GM21381 (cell line): ENCODE results near the gene ATP2C2.

ENCODE experiments used
- ATAC-seq: cut with Tn5 transposase; IDR thresholded peaks from one replicate; pipeline ENCODE4 v1.9.1; 2021; ENCODE audit warnings: mild to moderate bottlenecking, moderate library complexity; ENCODE audit not compliant: unreplicated experiment

ATP2C2 gene

DNA sequence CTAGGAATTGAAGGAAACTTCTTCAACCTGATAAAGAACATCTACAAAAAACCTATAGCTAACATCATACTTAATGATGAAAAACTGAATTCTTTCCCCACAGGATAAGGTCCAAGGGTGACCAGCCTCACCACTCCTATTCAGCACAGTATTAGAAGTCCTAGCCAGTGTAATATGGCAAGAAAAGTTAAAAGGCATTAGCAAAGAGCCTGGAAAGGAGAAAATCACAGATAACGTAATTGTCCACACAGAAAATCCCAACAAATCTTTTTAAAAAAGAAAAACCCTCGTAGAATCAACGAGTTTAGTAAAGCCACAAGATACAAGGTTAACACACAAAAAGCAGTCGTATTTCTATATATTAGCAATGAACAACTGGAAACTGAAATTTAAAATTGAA, 98.4 kb downstream of the ATP2C2 start:
- ATAC-seq: no peak

DNA sequence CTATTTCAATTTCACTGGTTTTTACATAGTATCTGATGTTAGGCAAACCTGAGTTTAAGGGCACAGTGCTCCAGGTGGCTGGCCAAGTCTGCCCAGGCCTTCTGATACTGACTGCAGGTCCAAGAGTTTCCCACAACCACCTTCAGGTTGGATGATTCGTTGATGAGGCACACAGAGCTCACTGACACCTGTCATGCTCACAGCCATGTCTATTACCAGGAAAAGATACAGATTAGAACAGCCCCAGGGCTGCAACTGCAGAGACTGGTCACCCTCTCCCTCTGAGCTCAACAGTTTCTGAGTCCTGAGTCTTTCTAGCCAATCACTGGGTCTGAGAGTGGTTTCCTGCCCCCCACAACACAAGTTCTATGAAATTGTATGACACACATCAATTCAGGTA, 98.9 kb downstream of the ATP2C2 start:
- no peak for ATAC-seq

DNA sequence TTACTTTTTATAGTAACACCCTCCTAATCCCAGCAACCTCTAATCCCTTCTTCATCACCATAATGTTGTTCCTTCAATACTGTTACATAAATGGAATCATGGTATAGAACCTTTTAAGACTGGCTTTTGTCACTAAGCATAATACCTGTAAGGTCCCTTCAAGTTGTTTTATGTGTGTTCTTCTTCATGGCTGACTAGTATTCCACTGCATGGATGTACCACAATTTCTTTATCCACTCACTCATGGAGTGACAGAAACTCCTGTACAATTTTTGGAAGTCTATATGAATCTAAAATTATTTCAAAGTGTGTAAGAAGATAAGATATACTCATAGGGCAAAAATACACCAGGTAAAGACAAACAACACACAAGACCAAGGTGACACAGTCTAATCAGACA, 99.4 kb downstream of the ATP2C2 start:
- ATAC-seq: no peak

DNA sequence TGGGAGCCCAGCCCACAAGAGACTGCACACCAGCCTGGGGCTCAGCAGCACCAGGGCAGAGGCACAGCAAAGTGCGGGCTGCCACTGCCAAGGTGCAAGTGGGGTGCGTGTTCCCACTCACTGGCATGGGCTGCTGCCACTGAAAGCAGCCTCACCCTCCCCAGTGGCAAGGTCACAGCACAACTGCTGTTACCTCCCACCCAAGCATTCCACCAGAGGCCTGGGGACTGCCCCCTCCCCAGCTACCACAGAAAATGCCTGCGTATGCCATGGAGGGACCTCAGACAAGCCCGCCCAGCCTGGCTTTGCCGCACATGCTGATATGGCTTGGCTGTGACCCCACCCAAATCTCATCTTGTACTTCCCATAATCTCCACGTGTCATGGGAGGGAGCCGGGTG, 103.0 kb downstream of the ATP2C2 start:
- ATAC-seq: no peak

DNA sequence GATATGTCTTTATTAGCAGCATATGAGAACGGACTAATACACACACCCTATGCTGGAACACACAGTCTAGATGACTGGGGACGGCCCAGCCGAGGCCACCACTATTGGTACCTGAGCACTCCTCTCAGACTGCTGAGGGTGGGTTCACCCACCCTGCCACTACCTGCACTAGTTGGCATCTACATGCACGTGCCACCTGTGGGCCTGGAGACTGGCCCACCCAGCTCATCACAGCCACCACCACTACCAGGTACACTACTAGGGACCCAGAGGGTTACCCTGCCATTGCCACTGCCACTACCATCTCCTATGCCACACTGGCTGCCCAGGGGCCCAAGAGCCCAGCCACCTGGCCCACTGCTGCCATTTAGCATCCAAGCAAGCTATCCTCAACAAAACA, 103.6 kb downstream of the ATP2C2 start:
- ATAC-seq: no peak

DNA sequence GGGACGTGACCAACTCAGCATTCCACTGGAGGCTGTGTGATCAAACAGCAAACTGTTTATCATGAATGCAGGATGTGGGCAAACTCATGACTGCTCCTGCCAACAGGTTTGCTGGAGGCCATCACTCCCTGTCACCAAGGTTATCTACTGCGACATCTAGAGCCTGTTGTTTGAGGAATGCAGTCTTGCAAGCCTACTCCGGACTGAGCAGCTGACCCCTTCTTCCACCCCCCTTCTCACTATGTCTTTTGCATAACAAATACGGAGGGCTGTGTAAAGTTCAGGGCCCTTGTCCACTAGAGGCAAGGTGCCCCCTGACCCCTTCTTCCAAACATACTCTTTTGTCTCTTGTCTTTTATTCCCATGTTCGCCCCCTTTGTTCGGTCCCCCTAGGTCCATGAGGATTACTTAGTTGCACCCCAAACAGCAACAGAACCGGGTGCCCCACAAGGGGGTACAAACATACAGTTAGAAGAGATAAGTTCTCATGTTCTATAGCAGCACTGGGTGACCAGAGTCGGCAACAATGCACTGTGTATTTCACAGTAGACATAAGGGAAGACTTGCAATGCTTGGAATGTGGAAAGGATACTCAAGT, 107.4 kb downstream of the ATP2C2 start:
- ATAC-seq: no peak

DNA sequence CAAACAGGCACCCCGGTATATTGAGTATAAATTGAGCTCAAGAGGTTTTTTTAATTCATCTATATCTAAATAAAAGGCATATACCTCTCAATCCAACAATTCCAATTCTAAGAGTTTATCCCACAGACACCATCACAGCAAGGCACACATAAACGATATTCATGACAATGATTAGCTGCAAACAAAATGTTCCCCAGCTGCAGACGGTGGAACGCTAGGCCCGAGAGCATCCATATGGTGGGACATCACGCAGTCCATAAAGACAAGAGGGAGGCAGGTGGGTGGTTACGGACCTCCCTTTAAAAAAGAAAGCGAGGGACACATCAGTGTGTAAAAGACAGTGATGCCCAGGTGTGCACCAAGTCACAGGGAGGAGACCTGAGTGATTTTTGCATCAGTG, 108.1 kb downstream of the ATP2C2 start:
- no peak for ATAC-seq

DNA sequence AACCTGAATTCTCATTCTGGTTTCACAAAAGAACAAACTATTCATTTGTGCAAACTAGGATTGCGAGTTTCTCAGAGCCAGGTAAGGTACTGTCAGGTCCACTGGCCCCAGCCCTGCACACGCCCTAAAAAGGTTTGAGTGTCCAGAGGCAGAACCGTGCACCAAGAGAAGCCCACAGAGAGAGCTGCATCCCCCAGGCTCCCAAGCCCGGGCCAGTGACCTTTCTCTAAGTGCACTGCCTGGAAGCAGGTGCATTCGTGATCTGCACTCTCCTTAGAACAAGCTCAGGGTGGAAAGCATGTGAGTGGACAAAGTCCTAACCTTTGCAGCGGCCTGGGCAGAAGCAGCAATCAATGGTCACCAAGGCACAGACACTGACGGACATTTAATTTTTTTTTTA, 109.3 kb downstream of the ATP2C2 start:
- ATAC-seq: no peak

DNA sequence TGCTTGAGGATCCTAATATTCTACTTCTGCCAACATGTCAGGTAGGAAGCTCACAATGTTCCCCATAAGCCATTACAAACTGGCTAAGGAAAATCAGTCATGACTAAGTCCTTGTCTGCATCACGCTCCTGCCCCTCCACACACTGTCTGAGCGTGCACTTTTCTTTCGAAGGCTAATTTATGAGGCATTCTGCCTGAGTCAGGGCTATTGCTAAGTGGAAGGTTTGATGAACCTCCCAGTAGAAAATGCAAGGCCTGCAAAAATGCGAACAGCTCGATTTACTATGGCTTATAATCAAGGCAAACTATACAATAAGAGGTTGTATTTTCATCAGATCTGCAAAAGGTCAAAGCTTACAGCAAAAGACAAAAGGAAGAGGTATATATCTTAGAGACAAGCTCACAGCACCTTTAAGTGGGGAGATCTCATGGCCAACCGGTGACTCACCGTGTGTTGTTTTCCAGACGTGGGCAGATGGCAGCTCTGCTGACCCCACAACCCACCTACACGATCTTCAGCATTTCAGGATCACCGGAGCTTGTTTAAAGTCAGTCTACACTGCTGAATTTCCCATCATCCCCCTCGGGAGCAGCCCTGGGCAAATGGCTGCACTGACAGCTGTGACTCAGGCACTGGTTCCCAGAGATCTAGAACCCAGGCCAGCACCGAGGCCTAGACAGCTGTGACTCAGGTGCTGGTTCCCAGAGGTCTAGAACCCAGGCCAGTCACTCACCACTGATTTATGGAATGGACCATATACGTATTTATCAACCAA, 110.0 kb downstream of the ATP2C2 start:
- ATAC-seq: no peak

DNA sequence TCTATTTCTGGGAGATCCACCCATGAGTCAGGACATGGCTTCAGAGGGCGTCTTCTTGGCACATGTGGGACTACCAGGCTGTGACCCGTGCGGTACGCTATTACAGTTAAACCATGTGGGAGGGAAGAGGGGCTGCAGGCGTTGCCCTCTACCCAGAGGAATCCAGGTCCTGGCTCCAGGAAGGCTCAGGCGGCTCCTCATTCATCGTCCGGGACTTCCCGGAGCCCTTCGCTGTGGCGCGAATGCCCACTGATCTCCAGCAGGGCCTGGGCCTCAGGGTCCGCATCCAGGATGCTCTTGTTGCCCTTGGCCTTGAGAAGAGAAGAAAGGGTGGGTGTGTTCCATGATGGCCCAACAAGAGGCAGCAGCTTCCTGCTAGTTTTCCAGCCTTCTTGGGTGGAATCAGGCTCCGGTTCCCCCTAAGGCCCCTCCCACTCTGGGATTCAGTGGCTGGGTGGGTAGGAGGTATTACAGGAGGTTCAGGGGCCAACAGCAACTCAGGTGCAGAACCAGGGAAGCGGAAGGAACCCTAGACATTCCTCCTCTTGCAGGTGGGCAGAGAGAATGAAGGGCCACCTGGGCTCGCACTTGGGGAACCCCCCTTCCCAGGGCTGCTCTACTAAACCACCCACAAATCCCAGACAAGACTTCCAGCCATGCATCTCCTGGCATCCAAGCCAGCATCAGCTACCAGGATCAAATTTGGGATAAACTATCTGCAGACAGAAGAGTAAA, 111.5 kb downstream of the ATP2C2 start:
- ATAC-seq: no peak

DNA sequence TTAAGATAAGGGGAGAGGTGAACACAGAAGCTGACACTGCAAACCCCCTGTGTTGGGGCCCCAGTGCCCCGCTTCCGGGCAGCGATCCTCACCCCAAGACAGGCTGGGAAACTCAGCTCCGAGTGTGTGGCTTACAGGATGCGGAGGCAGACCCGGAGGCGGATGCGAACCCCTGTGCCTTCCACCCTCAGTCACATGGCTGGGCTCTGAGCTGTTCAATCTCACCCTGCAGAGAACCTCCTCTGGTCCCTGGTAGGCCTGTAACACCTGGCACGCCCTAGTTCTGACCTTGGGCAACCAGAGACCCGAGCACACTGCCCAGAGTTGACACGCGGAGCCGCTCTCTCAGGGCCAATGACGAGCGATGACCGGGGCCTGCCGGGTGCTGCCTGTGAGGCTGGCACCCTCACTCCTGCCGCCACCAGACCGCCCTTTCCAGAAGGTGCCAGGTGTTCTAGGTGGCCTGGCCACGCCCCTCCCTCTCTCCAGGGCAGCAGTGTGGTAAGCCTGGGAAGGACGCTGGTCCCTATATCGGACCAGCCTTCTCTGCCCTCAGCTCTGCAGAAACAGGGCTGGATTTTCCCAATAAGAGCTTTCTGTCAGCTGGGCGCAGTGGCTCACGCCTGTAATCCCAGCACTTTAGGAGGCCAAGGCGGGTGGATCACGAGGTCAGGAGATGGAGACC, 112.9 kb downstream of the ATP2C2 start:
- no peak for ATAC-seq

DNA sequence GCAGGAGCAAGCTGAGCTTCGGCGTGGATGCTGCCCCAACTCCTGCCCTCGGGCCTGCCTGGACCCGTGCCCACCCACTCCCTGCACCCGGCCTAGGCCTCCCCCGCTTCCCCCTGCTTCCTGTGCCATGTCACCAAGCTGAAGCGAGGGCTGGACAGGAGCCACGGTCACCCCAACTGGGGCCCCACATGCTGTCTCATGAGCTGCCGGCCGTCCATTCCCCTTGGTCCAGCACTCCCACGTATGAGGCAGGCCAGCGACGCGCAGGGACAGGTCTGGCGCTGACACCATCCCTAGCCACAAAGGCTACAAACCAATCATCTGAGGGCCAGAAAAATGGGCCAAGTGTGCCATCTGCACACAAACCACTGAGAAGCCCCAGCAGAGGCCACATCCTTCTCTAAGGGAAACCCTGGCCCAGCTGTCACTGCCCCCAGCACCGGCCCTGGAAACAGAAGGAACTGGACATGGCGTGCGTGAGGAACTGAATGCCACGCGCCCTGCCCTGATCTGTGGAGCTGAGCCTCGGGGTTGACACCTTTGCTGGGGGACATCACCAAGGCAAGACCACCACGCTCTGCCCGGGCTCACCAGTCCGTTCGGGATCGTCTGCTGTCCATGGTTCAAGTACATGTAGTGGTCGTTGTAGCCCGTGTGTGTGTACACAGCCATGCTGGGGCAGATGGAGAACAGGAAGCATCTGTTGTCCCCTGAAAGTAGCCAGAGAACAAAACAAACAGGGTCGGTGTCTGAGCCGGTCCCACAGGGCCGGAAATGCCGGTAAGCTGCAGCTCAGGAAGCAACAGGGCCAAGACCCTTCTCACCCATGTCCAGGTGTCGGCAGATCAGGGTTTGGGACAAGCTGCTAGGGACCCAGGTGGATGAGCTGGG, 113.9 kb downstream of the ATP2C2 start:
- ATAC-seq: no peak

DNA sequence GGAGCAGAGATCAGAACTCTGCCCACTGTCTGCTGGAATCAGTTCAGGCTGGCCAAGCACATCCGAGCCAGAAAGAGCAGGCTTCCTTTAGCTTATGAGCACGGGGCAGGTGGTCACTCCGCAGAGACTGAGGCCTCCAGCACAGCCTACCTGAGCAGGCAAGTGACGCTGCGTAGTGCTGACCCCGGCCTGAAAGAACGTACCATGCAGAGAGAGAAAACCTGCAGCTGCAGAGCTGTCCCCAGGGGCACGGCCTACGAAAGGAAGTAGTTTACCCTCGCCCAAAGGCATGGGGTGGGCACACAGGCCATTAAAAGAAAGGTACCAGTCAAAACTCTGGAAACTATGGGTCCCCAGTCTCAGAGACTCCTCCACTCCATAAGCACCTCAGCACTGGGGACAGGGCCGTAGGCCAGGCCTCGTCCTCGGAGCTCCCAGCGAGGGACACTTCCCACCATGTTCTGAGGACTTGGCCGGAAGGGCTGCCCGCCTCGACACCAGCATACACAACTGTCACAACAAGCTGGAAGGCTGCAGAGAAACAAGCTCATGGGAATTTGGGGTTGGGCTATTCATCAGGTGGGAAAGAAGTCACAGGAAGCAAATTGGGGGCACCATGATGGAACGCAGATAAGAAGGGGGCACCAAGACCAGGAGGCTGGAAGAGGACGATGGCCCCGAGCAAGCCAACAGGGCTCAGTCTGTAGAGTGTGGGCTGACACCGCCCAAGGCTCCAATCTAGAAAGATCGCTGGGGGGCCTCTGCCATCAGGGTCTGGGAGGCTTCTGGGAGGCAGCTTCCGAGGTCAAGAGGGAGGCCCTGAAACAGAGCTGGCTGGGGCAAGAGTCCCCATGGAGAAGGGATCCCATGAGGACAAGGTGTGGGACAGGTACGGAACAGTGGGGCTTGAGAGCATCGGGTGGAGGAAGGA, 114.9 kb downstream of the ATP2C2 start:
- no peak for ATAC-seq

DNA sequence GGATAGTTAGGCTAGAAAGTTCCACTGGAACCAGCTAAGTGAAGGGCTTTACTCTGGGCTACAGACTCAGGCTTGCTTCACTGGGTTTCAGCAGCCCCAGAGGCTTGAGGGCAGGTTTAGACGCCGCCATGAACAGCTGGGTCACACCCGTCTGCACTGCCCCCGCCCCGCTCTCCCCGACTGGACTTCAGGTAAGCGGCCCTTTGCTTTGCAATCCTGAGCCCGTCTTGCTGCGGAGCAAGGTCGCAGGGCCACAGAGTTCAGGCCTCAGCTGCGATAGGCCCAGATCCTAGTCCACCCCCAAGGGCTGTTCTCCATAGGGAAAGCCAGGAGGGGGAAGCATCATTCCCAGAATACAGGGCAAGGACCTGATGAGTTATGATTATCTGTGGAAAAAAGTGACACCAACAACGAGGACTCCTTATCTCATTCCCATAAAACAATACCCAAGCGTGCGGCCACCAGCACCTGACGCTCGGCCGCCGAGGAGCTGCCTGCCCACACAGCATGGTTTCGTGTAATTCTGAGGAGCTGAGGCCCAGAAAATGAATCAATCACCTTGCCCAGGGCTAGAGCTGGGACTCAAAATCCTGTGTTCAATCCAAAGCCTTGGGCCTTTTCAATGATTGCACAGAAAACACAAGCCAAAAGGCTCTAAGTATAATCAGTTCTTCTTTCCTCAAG, 115.7 kb downstream of the ATP2C2 start:
- no peak for ATAC-seq

DNA sequence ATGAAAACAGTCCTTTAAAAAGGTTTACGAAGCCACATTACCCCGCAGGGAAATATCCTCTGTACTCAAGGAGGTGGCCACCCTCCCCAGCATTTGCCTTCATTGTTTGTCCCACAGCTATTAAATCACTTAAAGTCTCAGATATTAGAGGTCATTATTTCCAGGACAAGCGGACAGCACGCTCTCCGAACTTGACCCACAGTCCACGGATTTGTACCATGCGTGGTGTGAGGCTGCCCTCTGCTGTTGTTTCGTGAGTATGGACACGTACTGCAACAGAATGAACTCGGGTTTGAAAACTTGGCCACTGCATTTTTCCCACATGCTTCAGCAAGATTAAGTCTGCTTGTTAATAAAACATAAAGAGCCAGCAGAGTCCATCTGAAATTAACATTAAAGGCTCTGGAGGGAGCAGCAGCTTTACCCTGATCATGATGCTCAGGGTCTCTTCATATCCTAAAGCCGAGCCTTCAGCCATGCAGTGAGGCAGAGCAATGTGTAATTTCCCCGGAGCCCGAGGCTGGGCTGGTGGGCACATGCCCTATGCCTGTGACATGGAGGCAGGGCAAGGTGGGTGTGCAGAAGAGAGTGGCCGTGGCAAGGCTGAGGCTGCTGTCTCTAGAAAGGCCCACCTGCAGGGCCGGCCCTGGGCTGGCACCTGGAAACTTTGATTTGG, 116.4 kb downstream of the ATP2C2 start:
- ATAC-seq: no peak

DNA sequence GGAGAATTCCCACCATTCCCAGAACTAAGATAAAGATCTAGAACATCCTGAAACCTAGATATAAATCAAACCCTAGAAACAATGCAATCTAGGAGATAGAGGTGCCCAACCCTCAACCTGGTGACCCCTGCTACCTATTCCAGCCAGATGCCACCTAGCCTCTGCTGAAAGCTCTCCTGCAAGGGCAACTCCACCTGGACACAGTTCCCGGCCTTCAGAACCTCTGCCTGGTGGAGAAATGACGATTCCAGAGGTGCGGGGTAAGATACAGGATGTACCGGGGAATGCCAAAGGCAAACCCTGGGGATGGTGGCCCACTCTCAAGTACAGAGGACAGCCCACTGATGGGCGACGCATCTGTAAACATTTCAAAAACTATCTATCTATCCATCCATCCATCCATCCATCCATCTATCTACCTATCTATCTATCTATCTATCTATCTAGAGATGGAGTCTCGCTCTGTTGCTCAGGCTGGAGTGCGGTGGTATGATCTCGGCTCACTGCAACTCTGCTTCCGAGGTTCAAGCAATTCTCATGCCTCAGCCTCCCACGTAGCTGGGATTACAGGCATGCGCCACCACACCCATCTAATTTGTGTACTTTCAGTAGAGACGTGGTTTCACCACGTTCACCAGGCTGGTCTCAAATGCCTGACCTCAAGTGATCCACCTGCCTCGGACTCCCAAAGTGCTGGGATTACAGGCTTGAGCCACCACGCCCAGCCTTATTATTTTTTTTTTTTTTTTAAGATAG, 117.1 kb downstream of the ATP2C2 start:
- no peak for ATAC-seq

DNA sequence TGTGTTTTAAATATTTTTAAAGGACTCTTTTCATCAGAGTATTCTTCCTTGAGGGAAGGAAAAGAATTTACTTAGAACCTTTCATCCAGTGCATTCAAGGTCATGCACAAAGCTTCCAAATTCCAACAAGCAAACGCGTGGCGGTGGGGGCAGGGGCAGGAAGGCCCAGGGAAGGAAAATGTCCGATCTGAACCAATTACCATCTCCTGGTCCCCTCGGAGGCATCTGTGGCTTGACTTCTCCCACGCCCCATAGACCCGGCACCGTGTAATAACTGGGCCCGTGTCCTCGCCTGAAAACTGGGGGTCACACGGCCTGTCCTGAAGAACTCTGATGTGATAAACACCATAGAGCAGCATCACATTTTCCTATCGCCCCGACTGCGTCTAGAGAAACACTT, 117.8 kb downstream of the ATP2C2 start:
- ATAC-seq: no peak
